ENCODE results near the gene SELENOT. TPM values are rescaled to one million over a fixed set of nuclear protein-coding genes. Genes with fewer than 3 reads are reported as not detected.
"Not testable (repeated sequence)": the region's sequence is repeated elsewhere in the genome, so short reads cannot be mapped to it uniquely, and the experiment has no call there.

SELENOT gene
- total RNA-seq, 4 donors from 2014 or later: 49.2 to 97.2 (median 75.3) TPM

- no peak for TF ChIP-seq POLR2AphosphoS5 (IDR thresholded peaks at IDR 0.05)
- TF ChIP-seq CTCF (IDR thresholded peaks at IDR 0.05): no peak
- no peak for TF ChIP-seq EP300 (IDR thresholded peaks at IDR 0.05)
- TF ChIP-seq POLR2A (IDR thresholded peaks at IDR 0.05): no peak
- DNase-seq (ENCODE audit: low spot score in 2 of 2): no peak
Observed at GRCh38 chr3:150588027-150588830, 14.9 kb upstream of the SELENOT start.

GRCh38 chr3:150589759-150590158 lies 13.4 kb upstream of the SELENOT start:
- no peaks in the 10 kb centered on the region for H3K4me1 ChIP-seq
- 84% methylated on average over 5 of the region's 6 CpGs for WGBS
- no peaks in the 10 kb centered on the region for H3K27me3 ChIP-seq
- peaks cover 11% of the 10 kb centered on the region for H3K36me3 ChIP-seq
- no peaks in the 10 kb centered on the region for H3K9me3 ChIP-seq
- H3K27ac ChIP-seq: no peak overlapping the region
- DNase-seq (ENCODE audit: low spot score in 2 of 2): no peak
- no peak overlapping the region for H3K4me3 ChIP-seq
- TF ChIP-seq EP300 (IDR thresholded peaks at IDR 0.05) (no peak), CTCF (IDR thresholded peaks at IDR 0.05) (no peak), POLR2AphosphoS5 (IDR thresholded peaks at IDR 0.05) (no peak), POLR2A (IDR thresholded peaks at IDR 0.05) (no peak)

More at GRCh38 chr3:150588027-150588830, 14.9 kb upstream of the SELENOT start:
- Histone ChIP-seq H3K27ac (no peak overlapping the region), H3K4me1 (no peaks in the 10 kb centered on the region), H3K36me3 (peaks cover 26% of the 10 kb centered on the region), H3K9me3 (no peaks in the 10 kb centered on the region), H3K4me3 (no peak overlapping the region), H3K27me3 (no peaks in the 10 kb centered on the region)
- WGBS: 71% methylated on average over 9 of the region's 9 CpGs

- H3K27me3 ChIP-seq: no peaks in the 10 kb centered on the region
- H3K4me1 ChIP-seq: peaks cover under 1% of the 10 kb centered on the region
- no peak for DNase-seq (ENCODE audit: low spot score in 2 of 2)
- no peak for TF ChIP-seq EP300 (IDR thresholded peaks at IDR 0.05)
- no peak for TF ChIP-seq POLR2A (IDR thresholded peaks at IDR 0.05)
- TF ChIP-seq CTCF (IDR thresholded peaks at IDR 0.05): no peak
- TF ChIP-seq POLR2AphosphoS5 (IDR thresholded peaks at IDR 0.05): no peak
- H3K4me3 ChIP-seq: no peak overlapping the region
- no peaks in the 10 kb centered on the region for H3K36me3 ChIP-seq
- H3K9me3 ChIP-seq: no peaks in the 10 kb centered on the region
- WGBS: 93% methylated on average over 4 of the region's 4 CpGs
- no peak overlapping the region for H3K27ac ChIP-seq
Observed at GRCh38 chr3:150594150-150594549, 9.0 kb upstream of the SELENOT start.

- H3K27me3 ChIP-seq: no peaks in the 10 kb centered on the region
- H3K9me3 ChIP-seq: no peaks in the 10 kb centered on the region
- TF ChIP-seq CTCF (IDR thresholded peaks at IDR 0.05) (no peak), EP300 (IDR thresholded peaks at IDR 0.05) (no peak), POLR2AphosphoS5 (IDR thresholded peaks at IDR 0.05) (no peak), POLR2A (IDR thresholded peaks at IDR 0.05) (no peak)
- peaks cover 13% of the 10 kb centered on the region for H3K4me1 ChIP-seq
- DNase-seq (ENCODE audit: low spot score in 2 of 2): no peak
- H3K36me3 ChIP-seq: no peaks in the 10 kb centered on the region
- H3K27ac ChIP-seq: no peak overlapping the region
- H3K4me3 ChIP-seq: no peak overlapping the region
- 85% methylated on average over 4 of the region's 4 CpGs for WGBS
Observed at GRCh38 chr3:150597646-150598045, 5.5 kb upstream of the SELENOT start.

GRCh38 chr3:150599611-150600297 lies 3.4 kb upstream of the SELENOT start:
- WGBS: 71% methylated on average over 4 of the region's 4 CpGs
- no peak for DNase-seq (ENCODE audit: low spot score in 2 of 2)
- no peak for TF ChIP-seq POLR2AphosphoS5 (IDR thresholded peaks at IDR 0.05)
- TF ChIP-seq CTCF (IDR thresholded peaks at IDR 0.05): no peak
- TF ChIP-seq POLR2A (IDR thresholded peaks at IDR 0.05): no peak
- TF ChIP-seq EP300 (IDR thresholded peaks at IDR 0.05): no peak

GRCh38 chr3:150600647-150601530 lies 2.2 kb upstream of the SELENOT start:
- DNase-seq (ENCODE audit: low spot score in 2 of 2); H3K27ac ChIP-seq; H3K9me3 ChIP-seq; H3K4me3 ChIP-seq; H3K36me3 ChIP-seq; H3K27me3 ChIP-seq: not testable (repeated sequence)
- WGBS: 90% methylated on average over 13 of the region's 13 CpGs
- H3K4me1 ChIP-seq: peaks cover 30% of the 10 kb centered on the region

More at GRCh38 chr3:150599611-150600297, 3.4 kb upstream of the SELENOT start:
- H3K4me1 ChIP-seq: peaks cover 24% of the 10 kb centered on the region
- no peaks in the 10 kb centered on the region for H3K36me3 ChIP-seq
- H3K27ac ChIP-seq: no peak overlapping the region
- H3K9me3 ChIP-seq: no peaks in the 10 kb centered on the region
- H3K27me3 ChIP-seq: no peaks in the 10 kb centered on the region
- no peak overlapping the region for H3K4me3 ChIP-seq

Measured in suprapubic skin (tissue), 4 donors.